IMR-90 (cell line): ENCODE results near the gene WBP1. TPM values are rescaled to one million over a fixed set of nuclear protein-coding genes. Genes with fewer than 3 reads are reported as not detected.
A peak's percentile ranks its signal among the peaks of the same experiment; 100 is the strongest.

Experiments used
- ATAC-seq: fragments of 200-7000 bp; cut with Tn5 transposase; 2 replicates; pipeline ENCODE4 v1.9.1; 2020; ENCODE audit warnings: low read depth, mild to moderate bottlenecking, moderate library complexity
- BruUV-seq: library from RNA; stranded (reverse); fragments of 400-500 nt; replicated peaks from 2 replicates; lab custom pipeline; 2021; lab: Mats Ljungman, UMichigan
- CTCF ChIA-PET: fragments of 300-600 bp; formaldehyde crosslinking; extraction: SDS; loops from one replicate; lab custom pipeline; 2021; ENCODE audit warnings: antibody characterized with exemption; lab: Yijun Ruan, JAX
- POLR2A ChIA-PET: fragments of 300-600 bp; sonication (Branson Sonifier 250); formaldehyde crosslinking; loops from one replicate; lab custom pipeline; 2022; ENCODE audit warnings: antibody characterized with exemption; ENCODE audit not compliant: unreplicated experiment; lab: Charles Lee
- DNase-seq: peaks from one replicate; pipeline ENCODE4 v3.0.0; 2013
- H2AFZ ChIP-seq: replicated peaks from 2 replicates; pipeline ENCODE3; 2013; ENCODE audit warnings: low read length, mild to moderate bottlenecking; ENCODE audit not compliant: poor library complexity
- H2AK5ac ChIP-seq: 2 replicates; pipeline ENCODE4 v1.6.1; 2013; ENCODE audit warnings: low read depth, low read length, inconsistent platforms
- H2AK9ac ChIP-seq: replicated peaks from 2 replicates; pipeline ENCODE3; 2013; ENCODE audit warnings: mild to moderate bottlenecking, low read depth, low read length, moderate library complexity; ENCODE audit not compliant: poor library complexity
- H2BK120ac ChIP-seq: 2 replicates; pipeline ENCODE4 v1.6.1; 2013; ENCODE audit warnings: low read depth, low read length, inconsistent platforms
- H2BK15ac ChIP-seq: 3 replicates; pipeline ENCODE4 v1.6.1; 2013; ENCODE audit warnings: low read depth, low read length, inconsistent platforms
- H2BK20ac ChIP-seq: 2 replicates; pipeline ENCODE4 v1.6.1; 2013; ENCODE audit warnings: low read depth, mild to moderate bottlenecking, inconsistent platforms, low read length, moderate library complexity
- H2BK5ac ChIP-seq: 2 replicates; pipeline ENCODE4 v1.6.1; 2013; ENCODE audit warnings: mild to moderate bottlenecking, low read depth, low read length, inconsistent platforms; ENCODE audit not compliant: poor library complexity, severe bottlenecking
- H3K14ac ChIP-seq: replicated peaks from 2 replicates; pipeline ENCODE4 v1.6.1; 2013; ENCODE audit warnings: low read depth, low read length, inconsistent platforms
- H3K18ac ChIP-seq: 2 replicates; pipeline ENCODE4 v1.6.1; 2013; ENCODE audit warnings: low read depth, low read length, control low read depth
- H3K23ac ChIP-seq: 2 replicates; pipeline ENCODE4 v1.6.1; 2013; ENCODE audit warnings: low read depth, low read length, inconsistent platforms
- H3K27ac ChIP-seq: 2 replicates; pipeline ENCODE4 v1.5.1; 2013; ENCODE audit warnings: mild to moderate bottlenecking, control low read depth, low read length; ENCODE audit not compliant: insufficient read depth
- H3K27me3 ChIP-seq: 2 replicates; pipeline ENCODE4 v1.6.1; 2013; ENCODE audit warnings: low read length; ENCODE audit not compliant: control insufficient read depth, insufficient read depth
- H3K36me3 ChIP-seq: 2 replicates; pipeline ENCODE4 v1.6.1; 2013; ENCODE audit warnings: low read length, mixed read lengths; ENCODE audit not compliant: control insufficient read depth, insufficient read depth
- H3K4ac ChIP-seq: 2 replicates; pipeline ENCODE4 v1.6.1; 2013; ENCODE audit warnings: low read depth, low read length, inconsistent platforms
- H3K4me1 ChIP-seq: 2 replicates; pipeline ENCODE4 v1.6.1; 2013; ENCODE audit warnings: low read length, mixed read lengths; ENCODE audit not compliant: control insufficient read depth, insufficient read depth
- H3K4me2 ChIP-seq: 2 replicates; pipeline ENCODE4 v1.6.1; 2013; ENCODE audit warnings: low read depth, mild to moderate bottlenecking, control low read depth, low read length, moderate library complexity
- H3K4me3 ChIP-seq: 2 replicates; pipeline ENCODE4 v1.5.1; 2013; ENCODE audit warnings: low read depth, mild to moderate bottlenecking, control low read depth, low read length, moderate library complexity; ENCODE audit not compliant: insufficient read depth
- H3K56ac ChIP-seq: 2 replicates; pipeline ENCODE4 v1.6.1; 2013; ENCODE audit warnings: low read length, inconsistent platforms; ENCODE audit not compliant: insufficient read depth; ENCODE audit errors: extremely low read depth
- H3K79me1 ChIP-seq, 2 experiments: 2 replicates each; pipeline ENCODE4 v1.6.1; 2013; ENCODE audit warnings: low read length in 2 of 2, inconsistent platforms in 1 of 2, low read depth in 1 of 2
- H3K9ac ChIP-seq: 2 replicates; pipeline ENCODE4 v1.6.1; 2013; ENCODE audit warnings: low read depth, low read length, control low read depth
- H3K9me1 ChIP-seq: 2 replicates; pipeline ENCODE4 v1.6.1; 2013; ENCODE audit warnings: low read length, inconsistent platforms; ENCODE audit not compliant: insufficient read depth
- H3K9me3 ChIP-seq: 2 replicates; pipeline ENCODE4 v1.6.1; 2013; ENCODE audit warnings: low read length; ENCODE audit not compliant: control insufficient read depth, insufficient read depth
- H4K20me1 ChIP-seq: 2 replicates; pipeline ENCODE4 v1.6.1; 2013; ENCODE audit warnings: low read length, inconsistent platforms; ENCODE audit not compliant: insufficient read depth
- H4K5ac ChIP-seq: 2 replicates; pipeline ENCODE4 v1.6.1; 2013; ENCODE audit warnings: mild to moderate bottlenecking, low read depth, low read length, control low read depth
- H4K8ac ChIP-seq, 2 experiments: 2 replicates each; pipeline ENCODE4 v1.6.1; 2013; ENCODE audit warnings: low read depth in 2 of 2, low read length in 2 of 2, control low read depth in 1 of 2, inconsistent platforms in 1 of 2
- H4K91ac ChIP-seq: 2 replicates; pipeline ENCODE4 v1.6.1; 2013; ENCODE audit warnings: low read depth, low read length, inconsistent platforms; ENCODE audit not compliant: insufficient read depth
- BHLHE40 ChIP-seq: fragments of 150-350 bp; IDR thresholded peaks from 2 replicates; pipeline ENCODE4 v1.6.1; 2016; ENCODE audit warnings: mild to moderate bottlenecking, low read depth, low read length
- CEBPB ChIP-seq: IDR thresholded peaks from 2 replicates; pipeline ENCODE4 v1.6.1; 2012; ENCODE audit warnings: low read depth, low read length, improper control_type of control experiment
- CHD1 ChIP-seq: IDR thresholded peaks from 2 replicates; pipeline ENCODE4 v1.6.1; 2012; ENCODE audit warnings: low read depth, low read length, improper control_type of control experiment
- CTCF ChIP-seq: conservative IDR thresholded peaks from 2 replicates; pipeline ENCODE4 v1.5.1; 2012; ENCODE audit warnings: mild to moderate bottlenecking, low read depth, low read length, improper control_type of control experiment
- ELK1 ChIP-seq: fragments of 150-350 bp; IDR thresholded peaks from 2 replicates; pipeline ENCODE4 v1.6.1; 2016; ENCODE audit warnings: low read depth, mild to moderate bottlenecking, low read length, moderate library complexity, borderline replicate concordance
- FOS ChIP-seq: fragments of 150-350 bp; IDR thresholded peaks from 2 replicates; pipeline ENCODE4 v1.6.1; 2016; ENCODE audit warnings: low read depth, low read length
- MAFK ChIP-seq: IDR thresholded peaks from 2 replicates; pipeline ENCODE4 v1.6.1; 2012; ENCODE audit warnings: low read depth, low read length, improper control_type of control experiment
- MAZ ChIP-seq: IDR thresholded peaks from 2 replicates; pipeline ENCODE4 v1.6.1; 2012; ENCODE audit warnings: low read depth, mild to moderate bottlenecking, low read length, improper control_type of control experiment, moderate library complexity, borderline replicate concordance
- NFE2L2 ChIP-seq: fragments of 150-350 bp; IDR thresholded peaks from 2 replicates; pipeline ENCODE4 v1.6.1; 2016; ENCODE audit warnings: low read depth, mild to moderate bottlenecking, low read length
- POLR2A ChIP-seq: IDR thresholded peaks from 2 replicates; pipeline ENCODE4 v1.6.1; 2012; ENCODE audit warnings: mild to moderate bottlenecking, low read depth, low read length
- RAD21 ChIP-seq: IDR thresholded peaks from 2 replicates; pipeline ENCODE4 v1.6.1; 2012; ENCODE audit warnings: low read length, improper control_type of control experiment
- RCOR1 ChIP-seq: IDR thresholded peaks from 2 replicates; pipeline ENCODE4 v1.6.1; 2012; ENCODE audit warnings: mild to moderate bottlenecking, low read length, improper control_type of control experiment; ENCODE audit not compliant: insufficient replicate concordance
- RFX5 ChIP-seq: IDR thresholded peaks from 2 replicates; pipeline ENCODE4 v1.8.0; 2012; ENCODE audit warnings: low read depth, mild to moderate bottlenecking, low read length, moderate library complexity
- SMC3 ChIP-seq: fragments of 150-350 bp; IDR thresholded peaks from 2 replicates; pipeline ENCODE4 v1.6.1; 2016; ENCODE audit warnings: low read depth, mild to moderate bottlenecking, antibody characterized with exemption, low read length, moderate library complexity
- USF2 ChIP-seq: fragments of 150-350 bp; IDR thresholded peaks from 2 replicates; pipeline ENCODE4 v1.6.1; 2017; ENCODE audit warnings: mild to moderate bottlenecking, antibody characterized with exemption, low read length, low read depth
- WGBS, 2 experiments: methylation state at CpG; one replicate each; pipeline versions ENCODE4 v1.1.5 to v1.1.7; 2013; ENCODE audit warnings: missing lambda C conversion rate in 2 of 2; ENCODE audit not compliant: insufficient read length in 1 of 2; ENCODE audit errors: extremely low coverage in 2 of 2; 5-methylcytosine and 5-hydroxymethylcytosine counted together
- dilution Hi-C: fragments of 300-500 bp; cut with HindIII; formaldehyde crosslinking; loops from one replicate; pipeline ENCODE4 v1.14.3; 2018; ENCODE audit warnings: low sequenced_read_pairs; ENCODE audit not compliant: unreplicated experiment
- in situ Hi-C: fragments of 300-500 bp; cut with MboI; formaldehyde crosslinking; loops from 3 replicates; pipeline ENCODE4 v1.14.3; 2019; ENCODE audit warnings: low sequenced_read_pairs, inconsistent platforms, mixed read lengths
- intact Hi-C: fragments of 100-400 bp; cut with micrococcal nuclease; formaldehyde crosslinking; loops from 2 replicates; pipeline ENCODE4 v1.10.0; 2022
- polyA plus RNA-seq, 3 experiments: library from polyadenylated mRNA; depleted of rRNA; stranded (reverse); fragments of >200 nt; gene quantifications; 2 replicates each; pipeline ENCODE4 v1.2.3, GENCODE V29; 2012; ENCODE audit warnings: low replicate concordance in 1 of 3
- total RNA-seq: library from RNA; depleted of rRNA; stranded (reverse); fragments of >200 nt; gene quantifications from 2 replicates; pipeline ENCODE4 v1.2.3, GENCODE V29; 2012

Gene WBP1
- total and polyA plus RNA-seq, 2 of the 4 experiments (the other 2 are of a cell fraction) = 22.9 to 78.5 TPM

GRCh38 chr2:74497777-74498499 lies 39.7 kb downstream of the WBP1 start:
- H3K18ac ChIP-seq = no peak overlapping the region
- H3K79me1 ChIP-seq = peaks cover 0 to 12% of the 10 kb centered on the region in 2 experiments; a peak in 1 of 4 replicates
- BruUV-seq = no TSS peak
- peak overlapping the region; percentile 76 for H2AFZ ChIP-seq
- no peak overlapping the region for H2BK5ac ChIP-seq
- no peak overlapping the region for H4K91ac ChIP-seq
- POLR2A ChIA-PET = no interaction called here
- ATAC-seq = no peak
- no peak overlapping the region for H3K23ac ChIP-seq
- H2BK15ac ChIP-seq = no peak overlapping the region
- intact Hi-C loops = no loop called here
- no peaks in the 10 kb centered on the region for H3K9me3 ChIP-seq
- H3K27ac ChIP-seq = no peak overlapping the region
- no peak overlapping the region for H2AK5ac ChIP-seq
- peaks cover 10% of the 10 kb centered on the region; the same call in 1 of the 2 replicates for H3K36me3 ChIP-seq
- H2BK20ac ChIP-seq = no peak overlapping the region; the same call in 1 of the 2 replicates
- no peak overlapping the region for H3K56ac ChIP-seq
- dilution Hi-C loops = no loop called here
- CTCF ChIA-PET = no interaction called here
- peak overlapping the region; percentile 74 for H3K4me2 ChIP-seq
- in situ Hi-C loops = loop anchor here (25.0 kb wide), 1 partner anchor 364 kb away; no protein-coding TSS in a partner anchor
- H4K8ac ChIP-seq = no peak overlapping the region; a peak in 1 of 4 replicates
- no peak overlapping the region for H3K4ac ChIP-seq
- DNase-seq = no peak
- H3K4me1 ChIP-seq = peaks cover 9% of the 10 kb centered on the region; the same call in 1 of the 2 replicates
- no peak overlapping the region for H4K5ac ChIP-seq
- no peak overlapping the region for H2BK120ac ChIP-seq
- no peaks in the 10 kb centered on the region for H3K9me1 ChIP-seq
- no peak overlapping the region for H2AK9ac ChIP-seq
- WGBS, 2 experiments = 10% methylated on average over 33 of the region's 61 CpGs; no CpG with 5 or more reads in 1 of the 2 experiments
- H3K14ac ChIP-seq = no peak overlapping the region
- H3K27me3 ChIP-seq = peaks cover 38% of the 10 kb centered on the region
- no peaks in the 10 kb centered on the region for H4K20me1 ChIP-seq
- no peak overlapping the region for H3K9ac ChIP-seq
- H3K4me3 ChIP-seq = no peak overlapping the region
- TF ChIP-seq MAFK (no peak), SMC3 (no peak), ELK1 (no peak), USF2 (no peak), CEBPB (no peak), RAD21 (no peak), FOS (no peak), RFX5 (no peak), NFE2L2 (no peak), RCOR1 (no peak), POLR2A (no peak), MAZ (no peak), CTCF (no peak), CHD1 (no peak), BHLHE40 (no peak)
